GM18517 (cell line): ENCODE results near the gene RAP2C.
"Not testable (repeated sequence)": the region's sequence is repeated elsewhere in the genome, so short reads cannot be mapped to it uniquely, and the experiment has no call there.

Experiments
- ATAC-seq: cut with Tn5 transposase; IDR thresholded peaks from one replicate; pipeline ENCODE4 v1.9.1; 2021; ENCODE audit warnings: mild to moderate bottlenecking, moderate library complexity; ENCODE audit not compliant: unreplicated experiment

Gene RAP2C

DNA sequence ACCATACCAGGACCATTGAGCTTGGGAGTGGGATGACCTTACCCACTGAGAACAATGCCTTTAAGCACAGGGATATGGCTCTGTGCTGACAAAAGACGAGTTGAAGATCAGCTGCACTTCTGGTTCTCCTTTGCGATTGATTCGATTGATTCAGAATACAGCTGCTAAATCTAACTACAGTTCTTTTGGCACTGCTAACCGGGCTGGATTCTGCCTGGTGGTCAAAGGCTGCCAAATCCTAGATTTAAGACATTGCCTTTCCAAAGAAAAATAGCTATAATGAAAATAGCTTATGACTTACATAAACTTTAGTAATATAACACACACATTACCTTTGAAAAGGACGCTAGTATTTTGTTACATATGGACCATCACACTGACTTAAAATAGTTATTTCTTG is 18.3 kb downstream of the RAP2C start:
- no peak for ATAC-seq

GRCh38 chrX:132199941-132200340 is 19.3 kb downstream of the RAP2C start:
- ATAC-seq: no peak

DNA sequence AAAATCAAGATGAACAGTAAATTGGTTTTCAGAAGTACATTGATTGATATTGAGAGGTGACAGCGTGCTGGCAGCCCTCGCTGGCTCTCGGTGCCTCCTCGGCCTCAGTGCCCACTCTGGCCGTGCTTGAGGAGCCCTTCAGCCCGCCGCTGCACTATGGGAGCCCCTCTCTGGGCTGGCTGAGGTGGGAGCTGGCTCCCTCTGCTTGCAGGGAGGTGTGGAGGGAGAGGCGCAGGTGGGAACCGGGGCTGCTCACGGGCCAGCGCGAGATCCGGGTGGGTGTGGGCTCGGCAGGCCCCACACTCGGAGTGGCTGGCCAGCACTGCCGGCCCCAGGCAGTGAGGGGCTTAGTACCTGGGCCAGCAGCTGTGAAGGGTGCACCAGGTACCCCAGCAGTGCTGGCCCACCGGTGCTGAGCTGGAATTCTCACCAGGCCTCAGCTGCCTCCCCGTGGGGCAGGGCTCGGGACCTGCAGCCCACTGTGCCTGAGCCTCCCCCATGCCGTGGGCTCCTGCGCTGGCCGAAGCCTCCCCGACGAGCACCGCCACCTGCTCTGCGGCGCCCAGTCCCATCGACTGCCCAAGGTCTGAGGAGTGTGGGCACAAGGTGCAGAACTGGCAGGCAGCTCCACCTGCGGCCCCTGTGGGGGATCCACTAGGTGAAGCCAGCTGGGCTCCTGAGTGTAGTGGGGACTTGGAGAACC is 25.2 kb downstream of the RAP2C start:
- ATAC-seq: no peak

- no peak for ATAC-seq
Observed at GRCh38 chrX:132191938-132192337, 27.3 kb downstream of the RAP2C start.

- ATAC-seq: no peak
Observed at GRCh38 chrX:132188175-132188574, 31.1 kb downstream of the RAP2C start.

- ATAC-seq: no peak
Observed at GRCh38 chrX:132187451-132187850, 31.8 kb downstream of the RAP2C start.

- no peak for ATAC-seq
Observed at GRCh38 chrX:132184871-132185270, 34.4 kb downstream of the RAP2C start.

GRCh38 chrX:132181364-132181763 is 37.9 kb downstream of the RAP2C start:
- ATAC-seq: no peak

- no peak for ATAC-seq
Observed at GRCh38 chrX:132180929-132181328, 38.3 kb downstream of the RAP2C start.

- ATAC-seq: no peak
Observed at GRCh38 chrX:132173647-132174046, 45.6 kb downstream of the RAP2C start.

GRCh38 chrX:132171881-132172280 is 47.4 kb downstream of the RAP2C start:
- no peak for ATAC-seq

DNA sequence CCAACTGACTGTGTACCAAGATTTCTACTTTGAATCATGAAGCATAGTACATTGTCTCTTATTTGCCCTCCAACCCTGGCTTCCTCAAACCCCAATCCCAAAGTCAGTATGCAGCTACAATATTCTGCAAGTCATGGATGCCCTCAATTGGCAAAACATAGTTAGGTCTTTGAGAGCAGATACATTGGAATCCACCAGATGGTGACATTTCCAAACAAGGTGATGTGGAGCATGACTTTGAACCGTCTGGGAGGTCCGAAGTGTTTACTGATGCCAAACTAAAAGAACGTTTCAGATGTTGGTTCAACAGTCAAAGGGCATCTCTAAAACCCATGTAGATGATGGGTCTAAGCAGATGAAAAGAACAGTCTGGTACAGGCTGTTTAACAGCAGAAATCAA is 47.8 kb downstream of the RAP2C start:
- ATAC-seq: no peak

- ATAC-seq: no peak
Observed at GRCh38 chrX:132169554-132169953, 49.7 kb downstream of the RAP2C start.

DNA sequence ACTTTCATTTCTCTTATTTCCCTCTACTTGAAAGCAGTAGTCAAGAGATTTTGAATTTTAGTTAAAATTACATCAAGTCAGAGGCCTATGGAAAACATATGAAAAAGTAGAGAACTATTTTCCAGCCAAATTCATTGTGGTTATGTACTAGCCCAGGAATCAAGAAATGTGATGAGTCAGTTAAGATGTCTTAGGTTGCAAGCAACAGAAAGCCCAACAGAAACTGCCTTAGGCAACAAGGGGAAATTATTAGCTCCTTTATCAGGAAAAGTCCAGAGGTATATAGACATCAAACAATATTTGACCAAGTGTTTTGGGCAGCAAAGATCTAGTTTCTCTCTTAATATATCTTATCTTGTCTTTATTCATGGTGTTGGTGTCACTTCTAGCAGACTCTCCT is 53.6 kb downstream of the RAP2C start:
- no peak for ATAC-seq

GRCh38 chrX:132165005-132165404 is 54.2 kb downstream of the RAP2C start:
- no peak for ATAC-seq

DNA sequence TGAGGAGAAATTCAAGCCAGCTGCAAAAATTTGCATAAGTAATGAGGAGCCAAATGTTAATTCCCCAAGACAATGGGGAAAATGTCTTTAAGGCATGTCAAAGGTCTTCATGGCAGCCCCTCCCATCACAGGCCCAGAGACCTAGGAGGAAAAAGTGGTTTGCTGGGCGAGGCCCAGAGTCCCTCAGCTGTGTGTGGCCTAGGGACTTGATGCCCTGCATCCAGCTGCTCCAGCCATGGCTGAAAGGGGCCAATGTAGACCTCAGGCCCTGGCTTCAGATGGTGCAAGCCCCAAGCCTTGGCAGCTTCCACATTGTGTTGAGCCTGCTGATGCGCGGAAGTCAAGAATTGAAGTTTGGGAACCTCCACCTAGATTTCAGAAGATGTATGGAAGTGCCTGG is 56.2 kb downstream of the RAP2C start:
- not testable (repeated sequence) for ATAC-seq

GRCh38 chrX:132153166-132153565 is 66.1 kb downstream of the RAP2C start:
- no peak for ATAC-seq
